Measurements from ENCODE around the gene SHC2. TPM values are rescaled to one million over a fixed set of nuclear protein-coding genes. Genes with fewer than 3 reads are reported as not detected.
A peak's percentile ranks its signal among the peaks of the same experiment; 100 is the strongest.

SHC2 gene
- polyA plus RNA-seq, 1 donor (not counting 4 experiments of a cell fraction or from before 2014, with no cell fraction given): 2.5 TPM

DNA sequence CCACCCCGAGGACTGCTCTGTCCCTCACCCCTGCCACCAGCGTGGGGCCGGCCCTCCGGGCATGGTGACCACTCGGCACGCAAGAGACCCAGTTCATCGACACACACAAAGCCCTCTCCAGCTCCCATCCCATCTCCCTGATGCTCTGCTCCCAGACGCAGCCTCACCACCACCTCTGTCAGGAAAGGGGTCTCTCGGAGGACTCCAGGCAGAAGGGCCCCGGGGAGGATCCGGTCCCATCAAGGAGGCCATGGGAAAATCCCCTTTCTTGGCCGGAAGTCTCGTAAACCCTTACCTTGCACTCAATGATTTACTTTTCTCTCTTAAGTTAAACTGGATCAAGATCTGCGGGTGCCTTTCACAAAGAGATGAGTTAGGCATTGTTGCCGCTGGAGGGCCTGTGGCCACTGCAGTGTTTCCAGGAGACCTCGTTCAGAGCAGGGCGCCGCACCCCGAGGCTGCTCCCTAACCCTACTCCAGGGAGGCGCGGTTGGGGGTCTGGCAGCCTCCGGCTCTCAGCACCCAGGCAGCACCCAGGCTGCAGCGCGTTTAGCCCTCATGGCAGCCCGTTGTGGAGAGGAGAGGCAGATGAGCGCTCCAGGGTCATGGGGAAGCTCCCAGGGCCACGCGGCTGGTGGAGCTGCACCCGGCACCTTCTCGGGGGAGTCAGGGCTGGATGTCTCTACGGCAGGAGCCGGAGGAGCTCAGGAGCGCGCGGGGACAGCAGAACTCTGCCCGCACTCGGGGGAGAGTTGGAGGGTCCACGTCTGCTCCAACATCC is 82.8 kb downstream of the SHC2 start:
- no peaks in the 10 kb centered on the region for H3K36me3 ChIP-seq (ENCODE audit: control insufficient read depth in 2 of 2, extremely low read depth in 1 of 2, insufficient read depth in 2 of 2, low read length in 2 of 2)
- no peak overlapping the region for H3K27ac ChIP-seq (ENCODE audit: control insufficient read depth, insufficient read depth, low read length)
- H3K4me2 ChIP-seq (ENCODE audit: control insufficient read depth, extremely low read depth, insufficient read depth, low read depth, low read length): no peak overlapping the region
- H3K9me1 ChIP-seq (ENCODE audit: control insufficient read depth, extremely low read depth, insufficient read depth, low read length): no peaks in the 10 kb centered on the region
- no peak overlapping the region for H3K9ac ChIP-seq (ENCODE audit: control insufficient read depth, extremely low read depth, insufficient read depth, low read length)
- no peaks in the 10 kb centered on the region for H3K79me2 ChIP-seq (ENCODE audit: control insufficient read depth, insufficient read depth, low read length)
- peaks cover 27% of the 10 kb centered on the region for H3K27me3 ChIP-seq (ENCODE audit: control insufficient read depth, extremely low read depth, insufficient read depth, low read length)
- TF ChIP-seq EZH2 (IDR thresholded peaks at IDR 0.05; ENCODE audit: low read length): no peak
- TF ChIP-seq, protein P1, sequence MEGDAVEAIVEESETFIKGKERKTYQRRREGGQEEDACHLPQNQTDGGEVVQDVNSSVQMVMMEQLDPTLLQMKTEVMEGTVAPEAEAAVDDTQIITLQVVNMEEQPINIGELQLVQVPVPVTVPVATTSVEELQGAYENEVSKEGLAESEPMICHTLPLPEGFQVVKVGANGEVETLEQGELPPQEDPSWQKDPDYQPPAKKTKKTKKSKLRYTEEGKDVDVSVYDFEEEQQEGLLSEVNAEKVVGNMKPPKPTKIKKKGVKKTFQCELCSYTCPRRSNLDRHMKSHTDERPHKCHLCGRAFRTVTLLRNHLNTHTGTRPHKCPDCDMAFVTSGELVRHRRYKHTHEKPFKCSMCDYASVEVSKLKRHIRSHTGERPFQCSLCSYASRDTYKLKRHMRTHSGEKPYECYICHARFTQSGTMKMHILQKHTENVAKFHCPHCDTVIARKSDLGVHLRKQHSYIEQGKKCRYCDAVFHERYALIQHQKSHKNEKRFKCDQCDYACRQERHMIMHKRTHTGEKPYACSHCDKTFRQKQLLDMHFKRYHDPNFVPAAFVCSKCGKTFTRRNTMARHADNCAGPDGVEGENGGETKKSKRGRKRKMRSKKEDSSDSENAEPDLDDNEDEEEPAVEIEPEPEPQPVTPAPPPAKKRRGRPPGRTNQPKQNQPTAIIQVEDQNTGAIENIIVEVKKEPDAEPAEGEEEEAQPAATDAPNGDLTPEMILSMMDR (optimal IDR thresholded peaks at IDR 0.05 in 1 of 3, IDR thresholded peaks at IDR 0.05 in 1 of 3, conservative IDR thresholded peaks at IDR 0.05 in 1 of 3; ENCODE audit: extremely low read depth in 1 of 3, insufficient read depth in 2 of 3, low read length in 3 of 3): peak in 2 of 3 experiments; percentile 8 to 14
- peaks cover 22% of the 10 kb centered on the region for H3K4me1 ChIP-seq (ENCODE audit: control insufficient read depth, extremely low read depth, insufficient read depth, low read length)
- dilution Hi-C loops (cut with MboI; ENCODE audit: extremely low pct_ligation_motif_present, low sequenced_read_pairs): no loop called here
- H3K9me3 ChIP-seq (ENCODE audit: control insufficient read depth, low read depth, low read length): peaks cover 1% of the 10 kb centered on the region
- H2AFZ ChIP-seq (ENCODE audit: control insufficient read depth, low read length): no peak overlapping the region
- no peak overlapping the region for H3K4me3 ChIP-seq (ENCODE audit: control insufficient read depth in 2 of 3, extremely low read depth in 1 of 3, insufficient read depth in 2 of 3, low read depth in 1 of 3, low read length in 3 of 3)
- FAIRE-seq (no peak), DNase-seq (ENCODE audit: low read depth, low spot score) (no peak)
- no peaks in the 10 kb centered on the region for H4K20me1 ChIP-seq (ENCODE audit: control insufficient read depth, extremely low read depth, insufficient read depth, low read length)

- no peak overlapping the region for H2AFZ ChIP-seq (ENCODE audit: control insufficient read depth, low read length)
- H3K4me3 ChIP-seq (ENCODE audit: control insufficient read depth in 2 of 3, extremely low read depth in 1 of 3, insufficient read depth in 2 of 3, low read depth in 1 of 3, low read length in 3 of 3): no peak overlapping the region
- H3K9ac ChIP-seq (ENCODE audit: control insufficient read depth, extremely low read depth, insufficient read depth, low read length): no peak overlapping the region
- no peak for FAIRE-seq
- H3K27ac ChIP-seq (ENCODE audit: control insufficient read depth, insufficient read depth, low read length): no peak overlapping the region
- peaks cover 31% of the 10 kb centered on the region for H3K27me3 ChIP-seq (ENCODE audit: control insufficient read depth, extremely low read depth, insufficient read depth, low read length)
- no peaks in the 10 kb centered on the region for H3K9me1 ChIP-seq (ENCODE audit: control insufficient read depth, extremely low read depth, insufficient read depth, low read length)
- H3K4me1 ChIP-seq (ENCODE audit: control insufficient read depth, extremely low read depth, insufficient read depth, low read length): peaks cover 17% of the 10 kb centered on the region
- no peaks in the 10 kb centered on the region for H3K9me3 ChIP-seq (ENCODE audit: control insufficient read depth, low read depth, low read length)
- no peaks in the 10 kb centered on the region for H3K36me3 ChIP-seq (ENCODE audit: control insufficient read depth in 2 of 2, extremely low read depth in 1 of 2, insufficient read depth in 2 of 2, low read length in 2 of 2)
- no peak overlapping the region for H3K4me2 ChIP-seq (ENCODE audit: control insufficient read depth, extremely low read depth, insufficient read depth, low read depth, low read length)
- H4K20me1 ChIP-seq (ENCODE audit: control insufficient read depth, extremely low read depth, insufficient read depth, low read length): no peaks in the 10 kb centered on the region
- TF ChIP-seq EZH2 (IDR thresholded peaks at IDR 0.05; ENCODE audit: low read length): no peak
- TF ChIP-seq, protein P1 (optimal IDR thresholded peaks at IDR 0.05 in 1 of 3, IDR thresholded peaks at IDR 0.05 in 1 of 3, conservative IDR thresholded peaks at IDR 0.05 in 1 of 3; ENCODE audit: extremely low read depth in 1 of 3, insufficient read depth in 2 of 3, low read length in 3 of 3): no peak
- dilution Hi-C loops (cut with MboI; ENCODE audit: extremely low pct_ligation_motif_present, low sequenced_read_pairs): no loop called here
- no peak for DNase-seq (ENCODE audit: low read depth, low spot score)
- no peaks in the 10 kb centered on the region for H3K79me2 ChIP-seq (ENCODE audit: control insufficient read depth, insufficient read depth, low read length)
Observed at GRCh38 chr19:376111-376470, 84.7 kb downstream of the SHC2 start.
